GM12875 (cell line): Measurements from ENCODE around the gene THOC5.

Experiments used
- H3K4me3 ChIP-seq: one replicate; pipeline ENCODE4 v1.5.1; 2011; ENCODE audit warnings: low read depth, low read length, control low read depth
- CTCF ChIP-seq: IDR thresholded peaks from 2 replicates; pipeline ENCODE4 v1.5.1; 2011; ENCODE audit warnings: low read depth, mild to moderate bottlenecking, control low read depth, inconsistent platforms, low read length, moderate library complexity, borderline replicate concordance; ENCODE audit not compliant: insufficient read depth

Gene THOC5

GRCh38 chr22:29530716-29531115 lies 22.8 kb downstream of the THOC5 start:
- no peak overlapping the region for H3K4me3 ChIP-seq

GRCh38 chr22:29528144-29528543 lies 25.4 kb downstream of the THOC5 start:
- no peak overlapping the region for H3K4me3 ChIP-seq
- TF ChIP-seq CTCF: no peak

More at GRCh38 chr22:29530716-29531115, 22.8 kb downstream of the THOC5 start:
- TF ChIP-seq CTCF: no peak

GRCh38 chr22:29524442-29525191 lies 28.9 kb downstream of the THOC5 start:
- peak; percentile 55; the same call in 1 of the 2 replicates for TF ChIP-seq CTCF
- H3K4me3 ChIP-seq: no peak overlapping the region

- no peak for TF ChIP-seq CTCF
- no peak overlapping the region for H3K4me3 ChIP-seq
Observed at GRCh38 chr22:29523761-29524160, 29.8 kb downstream of the THOC5 start.

- no peak for TF ChIP-seq CTCF
- H3K4me3 ChIP-seq: no peak overlapping the region
Observed at GRCh38 chr22:29521526-29521925, 32.0 kb downstream of the THOC5 start.

DNA sequence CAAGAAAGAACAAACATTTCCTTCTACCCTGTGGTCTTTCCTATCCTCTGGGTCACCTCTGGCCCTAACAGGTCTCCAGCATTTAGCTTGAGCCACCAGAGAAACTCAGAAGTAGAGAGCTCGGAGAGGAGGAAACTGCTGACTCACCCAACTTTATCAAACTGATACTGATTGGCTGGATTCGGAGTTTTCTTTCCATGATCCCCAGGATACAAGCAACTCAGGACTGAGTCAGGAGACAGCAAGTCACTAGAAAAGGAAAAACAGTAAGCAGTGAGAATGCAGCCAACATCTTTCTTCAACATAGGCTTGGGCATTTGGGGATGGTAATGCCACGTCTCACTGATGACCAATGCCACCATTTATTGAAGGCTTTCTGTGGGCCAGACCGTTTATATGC lies 32.7 kb downstream of the THOC5 start:
- TF ChIP-seq CTCF: no peak
- H3K4me3 ChIP-seq: no peak overlapping the region

DNA sequence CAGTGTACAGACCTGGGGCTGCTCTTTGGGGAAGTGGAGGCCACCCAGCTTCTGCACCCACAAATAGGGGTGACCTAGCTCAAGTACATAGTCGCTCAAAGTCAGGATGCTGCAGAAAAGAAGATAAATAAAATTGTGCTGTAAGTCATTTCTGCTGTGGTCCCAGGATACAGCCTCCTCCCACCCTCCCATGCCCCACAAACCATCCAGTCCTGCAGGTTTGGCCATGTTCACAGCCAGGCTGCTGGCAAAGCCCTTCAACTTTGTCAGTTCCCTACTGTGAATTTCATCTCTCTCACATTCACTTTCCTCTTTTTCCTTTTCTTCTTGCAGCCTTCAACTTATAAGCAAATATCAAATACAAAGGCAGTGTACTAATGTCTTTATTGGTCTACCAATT lies 33.6 kb downstream of the THOC5 start:
- no peak overlapping the region for H3K4me3 ChIP-seq
- no peak for TF ChIP-seq CTCF
